Activated CD4-positive, alpha-beta T cell treated with anti-CD3 and anti-CD28 coated beads for 4 hours (primary cell): Measurements from ENCODE around the gene AGMAT.

Source experiments
- DNase-seq, 2 donors: peaks; one replicate each; pipeline ENCODE4 v3.0.0-alpha.2; 2020

AGMAT gene, protein sequence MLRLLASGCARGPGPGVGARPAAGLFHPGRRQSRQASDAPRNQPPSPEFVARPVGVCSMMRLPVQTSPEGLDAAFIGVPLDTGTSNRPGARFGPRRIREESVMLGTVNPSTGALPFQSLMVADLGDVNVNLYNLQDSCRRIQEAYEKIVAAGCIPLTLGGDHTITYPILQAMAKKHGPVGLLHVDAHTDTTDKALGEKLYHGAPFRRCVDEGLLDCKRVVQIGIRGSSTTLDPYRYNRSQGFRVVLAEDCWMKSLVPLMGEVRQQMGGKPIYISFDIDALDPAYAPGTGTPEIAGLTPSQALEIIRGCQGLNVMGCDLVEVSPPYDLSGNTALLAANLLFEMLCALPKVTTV

DNA sequence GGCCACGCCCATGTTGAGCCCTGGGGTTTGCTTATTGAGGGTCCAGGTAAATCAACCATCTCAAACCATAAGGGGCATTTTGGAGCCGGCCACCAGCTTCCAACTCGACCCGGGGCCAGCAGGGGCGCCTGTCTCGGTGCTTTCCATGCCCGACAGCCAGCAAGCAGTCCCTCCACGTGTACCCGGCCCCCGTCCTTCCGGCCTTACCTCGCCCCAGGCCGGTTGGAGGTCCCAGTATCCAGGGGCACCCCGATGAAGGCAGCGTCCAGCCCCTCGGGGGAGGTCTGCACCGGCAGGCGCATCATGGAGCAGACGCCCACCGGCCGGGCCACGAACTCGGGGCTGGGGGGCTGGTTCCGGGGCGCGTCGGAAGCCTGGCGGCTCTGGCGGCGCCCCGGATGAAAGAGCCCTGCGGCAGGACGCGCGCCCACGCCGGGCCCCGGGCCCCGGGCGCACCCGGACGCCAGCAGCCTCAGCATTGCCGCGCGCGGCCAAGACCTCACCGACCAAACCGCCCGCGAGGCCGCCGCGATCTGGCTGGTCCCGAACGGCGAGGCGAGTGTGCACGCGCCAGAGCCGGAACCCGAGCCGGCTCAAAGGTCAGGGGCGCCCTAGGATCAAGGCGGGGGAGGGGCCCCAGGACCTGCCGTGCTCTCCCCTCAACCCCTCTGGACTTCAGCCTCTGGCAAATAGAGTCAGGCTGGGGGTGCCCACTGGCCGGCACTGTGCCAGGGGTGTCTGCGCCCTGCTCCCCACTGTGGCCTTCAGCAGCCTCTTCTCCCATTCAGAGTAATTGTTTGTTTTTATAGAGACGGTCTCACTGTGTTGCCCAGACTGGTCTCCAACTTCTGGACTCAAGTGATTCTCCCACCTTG, at the start of gene AGMAT:
Gene AGMAT, minus strand, starts transcription at position 563 of the 875 bp plus-strand sequence. Its CDS starts 84 bp downstream, at position 479.
- DNase-seq, result peak; percentile 53 to 68

DNA sequence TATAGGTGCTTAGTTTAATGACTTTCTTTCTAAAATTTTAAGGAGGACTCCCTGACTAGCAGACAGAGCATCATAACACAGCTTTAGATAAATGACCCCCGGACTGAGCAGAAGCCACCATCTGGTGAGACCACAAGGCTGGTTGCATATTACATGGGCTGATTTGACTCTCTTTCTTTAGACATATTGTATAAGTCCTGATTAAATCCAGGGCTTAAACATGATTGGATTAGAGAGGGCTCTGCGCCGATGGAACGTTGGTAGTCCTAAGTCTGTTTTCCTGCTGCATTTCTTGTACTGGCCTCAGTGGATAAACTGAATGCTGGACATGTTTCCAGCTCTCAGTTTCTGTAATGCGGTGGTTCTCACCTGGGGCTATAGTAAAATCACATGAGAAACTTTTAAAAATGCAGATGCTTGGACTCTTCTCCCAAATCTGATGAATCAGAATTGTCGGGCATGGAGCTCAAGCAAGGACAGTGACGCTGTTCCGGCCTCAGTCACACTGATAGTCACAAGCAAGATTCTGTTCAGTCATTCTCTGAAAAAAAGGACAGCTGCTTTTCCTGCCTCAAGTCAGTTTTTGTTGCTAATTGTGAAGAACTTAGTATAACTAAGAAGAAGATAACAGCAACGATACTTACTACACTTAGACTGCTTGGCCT, 49.0 kb upstream of the AGMAT start:
- no peak for DNase-seq

DNA sequence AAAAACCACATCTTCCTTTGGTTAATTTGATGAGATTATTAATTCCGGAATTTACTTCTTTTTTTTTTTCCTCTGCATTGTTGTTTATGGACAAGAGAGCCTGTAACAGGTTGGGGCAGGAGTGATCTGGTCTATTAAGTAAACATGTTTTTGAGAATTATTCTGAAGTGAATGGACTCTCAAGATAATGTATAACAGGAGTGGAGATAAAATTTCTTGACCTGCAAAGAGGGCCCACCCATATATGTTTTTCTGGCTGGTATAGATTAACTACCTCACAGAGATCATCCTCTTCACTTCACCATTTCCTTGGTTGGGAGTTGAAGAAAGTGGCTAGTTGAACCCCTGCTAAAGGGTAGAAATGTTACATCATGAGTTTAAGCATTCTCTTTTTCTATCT, 43.2 kb upstream of the AGMAT start:
- DNase-seq, result no peak

DNA sequence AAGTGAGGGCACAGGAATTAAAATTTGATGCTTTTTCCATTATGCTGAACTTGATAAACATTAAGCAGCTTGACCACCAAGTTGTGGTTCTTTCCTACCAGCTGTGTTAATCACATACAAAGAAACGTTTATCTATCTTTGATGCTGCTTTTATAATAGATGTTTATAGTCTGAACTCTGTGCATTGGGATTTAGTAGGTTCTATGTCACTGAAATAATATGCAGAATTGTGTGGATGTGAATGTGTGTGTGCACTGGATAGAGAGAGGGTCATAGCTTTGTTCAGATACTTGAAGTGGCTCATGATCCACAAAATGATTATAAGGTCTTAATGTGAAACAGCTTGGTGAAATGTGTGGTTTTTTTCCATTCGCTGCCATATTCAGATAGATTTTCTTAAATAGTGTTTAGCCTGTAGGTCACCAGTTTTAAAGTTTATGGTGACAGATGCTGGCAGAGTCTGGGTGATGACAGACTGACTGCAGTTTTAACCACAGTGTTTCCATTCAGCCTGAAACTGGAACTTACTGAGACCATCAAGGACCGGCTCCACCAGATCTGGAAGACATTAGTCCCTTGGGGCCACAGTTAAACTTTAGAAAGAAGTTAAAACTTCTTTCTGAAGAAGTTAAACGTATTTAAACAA, 42.6 kb upstream of the AGMAT start:
- no peak for DNase-seq

DNA sequence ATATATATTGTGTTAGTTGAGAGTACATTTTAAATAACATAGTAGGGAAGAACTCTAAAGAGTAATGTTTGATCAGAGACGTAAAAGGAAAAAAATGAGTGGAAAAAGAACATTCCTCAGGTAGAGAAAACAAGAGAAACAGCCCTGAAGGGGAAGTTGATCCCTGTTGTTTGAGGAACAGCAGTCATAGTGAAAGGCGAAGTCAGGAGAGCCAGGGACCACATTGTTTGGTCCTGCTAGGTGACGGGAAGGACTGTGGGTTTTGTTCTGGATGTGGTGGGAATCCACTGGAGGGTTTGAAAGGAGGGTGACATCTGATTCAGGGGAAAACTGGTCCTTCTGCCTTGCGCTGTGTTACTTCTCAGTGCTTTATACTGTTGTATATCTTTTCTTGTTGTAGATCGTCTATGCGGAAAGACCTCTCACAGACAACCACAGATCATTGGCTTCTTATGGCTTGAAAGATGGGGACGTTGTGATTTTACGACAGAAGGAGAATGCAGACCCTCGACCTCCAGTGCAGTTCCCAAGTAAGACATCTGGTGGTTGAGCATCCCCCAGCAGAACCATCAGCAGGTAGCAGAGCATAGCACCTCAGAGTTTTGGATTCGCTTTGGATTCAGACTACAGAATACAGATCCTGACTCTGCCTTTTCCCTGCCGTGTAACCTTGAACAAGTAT, 41.6 kb upstream of the AGMAT start:
- DNase-seq, result no peak

DNA sequence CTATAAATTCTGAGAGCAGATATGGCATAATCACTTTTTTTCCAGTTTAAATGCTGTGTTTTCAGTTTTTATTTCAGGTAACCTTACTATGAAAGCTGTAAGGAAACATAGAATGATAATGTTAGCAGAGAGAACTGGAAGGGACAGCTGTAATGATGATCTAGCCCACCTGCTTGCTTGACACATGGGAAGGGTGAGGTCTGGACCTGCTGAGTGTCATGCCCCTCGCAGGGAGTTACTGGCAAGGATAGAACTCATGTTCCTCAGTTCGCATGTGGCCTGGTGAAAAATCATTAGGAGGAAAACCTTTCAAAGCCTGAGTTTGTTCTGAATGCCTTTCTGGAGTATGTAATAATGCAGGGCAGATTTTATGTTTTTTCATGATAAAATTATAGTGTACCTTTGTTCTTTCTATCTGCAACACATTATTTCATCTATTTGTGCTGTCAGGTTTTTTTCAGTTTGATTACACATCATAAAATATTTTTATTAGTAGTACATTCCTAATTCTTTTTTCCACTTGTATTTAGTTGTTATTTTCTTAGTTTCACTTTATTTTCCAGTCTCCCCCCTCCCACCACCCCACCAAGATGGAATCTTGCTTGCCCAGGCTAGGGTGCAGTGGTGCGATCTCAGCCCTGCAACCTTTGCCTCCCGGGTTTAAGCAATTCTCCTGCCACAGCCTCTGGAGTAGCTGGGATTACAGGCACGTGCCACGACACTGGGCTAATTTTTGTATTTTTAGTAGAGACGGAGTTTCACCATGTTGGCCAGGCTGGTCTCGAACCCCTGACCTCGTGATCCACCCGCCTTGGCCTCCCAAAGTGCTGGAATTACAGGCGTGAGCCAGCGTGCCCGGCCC, 40.4 kb upstream of the AGMAT start:
- no peak for DNase-seq

DNA sequence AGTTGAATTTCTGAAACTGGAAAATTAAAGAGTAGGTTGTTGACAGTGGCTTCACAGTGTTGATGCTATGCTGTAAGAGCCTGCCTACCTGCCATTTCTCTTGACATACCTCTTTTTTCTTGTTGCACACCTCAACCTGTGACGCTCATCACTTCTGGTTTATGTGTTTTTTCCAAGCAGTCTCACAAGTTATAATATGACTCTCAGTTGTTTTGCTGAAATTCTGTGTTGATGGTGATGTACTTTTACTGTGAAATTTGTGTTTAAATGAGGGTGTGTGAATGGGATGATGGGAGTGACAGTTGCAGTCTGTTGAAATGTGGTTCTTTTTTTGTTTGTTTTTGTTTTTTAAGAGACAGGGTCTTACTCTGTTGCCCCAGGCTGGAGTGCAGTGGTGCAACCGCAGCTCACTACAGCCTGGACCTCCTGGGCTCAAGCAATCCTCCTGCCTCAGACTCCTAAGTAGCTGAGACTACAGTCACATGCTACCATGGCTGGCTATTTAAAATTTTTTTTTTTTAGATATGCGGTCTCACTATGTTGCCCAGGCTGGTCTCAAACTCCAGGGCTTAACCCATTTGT, 39.4 kb upstream of the AGMAT start:
- DNase-seq, result no peak

DNA sequence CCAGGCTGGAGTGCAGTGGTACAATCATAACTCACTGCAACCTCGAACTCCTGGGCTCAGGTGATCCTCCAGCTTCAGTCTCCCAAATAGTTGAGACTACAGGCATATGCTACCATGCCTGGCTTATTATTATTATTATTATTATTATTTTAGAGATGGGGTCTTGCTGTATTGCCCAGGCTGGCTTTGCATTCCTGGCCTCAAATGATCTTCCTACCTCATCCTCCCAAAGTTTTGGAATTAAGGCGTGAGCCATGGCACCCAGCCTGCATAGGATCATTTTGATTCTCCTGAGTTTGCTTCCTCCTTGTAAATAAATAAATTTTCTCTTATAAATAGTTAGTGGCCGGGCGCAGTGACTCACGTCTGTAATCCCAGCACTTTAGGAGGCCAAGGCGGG, 38.6 kb upstream of the AGMAT start:
- DNase-seq, result no peak

DNA sequence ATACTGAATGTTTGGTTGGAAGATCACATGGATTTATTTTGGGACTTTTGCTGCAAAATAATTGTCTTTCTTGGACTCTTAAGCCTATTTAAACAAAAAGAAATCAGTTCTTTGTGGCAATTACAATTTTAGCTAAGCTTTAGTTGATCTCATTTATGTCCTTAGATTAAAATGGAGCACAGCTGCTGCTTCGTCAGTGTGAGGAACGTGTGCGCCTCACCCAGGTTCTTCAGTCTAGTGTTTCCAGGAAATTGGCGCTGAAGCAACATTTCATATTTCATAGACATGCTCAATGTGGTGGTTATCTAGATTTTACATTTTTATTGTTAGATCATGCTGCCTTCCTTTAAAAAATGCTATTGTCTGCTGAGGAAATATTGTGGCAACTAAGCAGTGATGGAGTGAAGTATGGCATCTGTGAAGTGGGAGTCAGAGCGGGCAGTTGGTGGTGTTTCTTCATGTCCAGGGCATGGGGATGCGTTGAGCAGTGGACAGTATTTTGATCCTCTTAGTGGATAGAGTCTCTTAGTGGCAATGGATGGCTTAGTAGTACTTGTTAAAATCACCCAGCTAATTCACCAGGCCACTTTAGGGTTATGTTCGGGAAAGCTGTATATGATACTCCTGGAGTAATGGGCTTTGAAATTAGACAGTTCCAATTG, 38.0 kb upstream of the AGMAT start:
- DNase-seq, result no peak

DNA sequence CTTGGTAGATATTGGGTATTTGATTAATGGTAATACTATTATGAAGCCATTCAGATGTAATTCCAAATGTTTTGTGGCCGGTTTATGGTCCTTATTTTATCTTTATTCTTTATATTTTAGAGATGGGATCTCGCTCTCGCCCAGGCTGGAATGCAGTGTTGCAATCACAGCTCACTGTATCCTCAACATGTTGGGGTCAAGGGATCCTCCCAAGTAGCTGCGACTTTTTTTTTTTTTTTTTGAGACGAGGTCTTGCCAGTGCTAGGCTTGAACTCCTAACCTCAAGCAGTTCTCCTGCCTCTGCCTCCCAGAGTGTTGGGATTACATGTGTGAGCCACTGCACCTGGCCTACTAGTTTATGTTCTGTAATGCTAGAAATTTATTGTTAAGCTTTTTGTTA, 37.1 kb upstream of the AGMAT start:
- DNase-seq, result no peak

DNA sequence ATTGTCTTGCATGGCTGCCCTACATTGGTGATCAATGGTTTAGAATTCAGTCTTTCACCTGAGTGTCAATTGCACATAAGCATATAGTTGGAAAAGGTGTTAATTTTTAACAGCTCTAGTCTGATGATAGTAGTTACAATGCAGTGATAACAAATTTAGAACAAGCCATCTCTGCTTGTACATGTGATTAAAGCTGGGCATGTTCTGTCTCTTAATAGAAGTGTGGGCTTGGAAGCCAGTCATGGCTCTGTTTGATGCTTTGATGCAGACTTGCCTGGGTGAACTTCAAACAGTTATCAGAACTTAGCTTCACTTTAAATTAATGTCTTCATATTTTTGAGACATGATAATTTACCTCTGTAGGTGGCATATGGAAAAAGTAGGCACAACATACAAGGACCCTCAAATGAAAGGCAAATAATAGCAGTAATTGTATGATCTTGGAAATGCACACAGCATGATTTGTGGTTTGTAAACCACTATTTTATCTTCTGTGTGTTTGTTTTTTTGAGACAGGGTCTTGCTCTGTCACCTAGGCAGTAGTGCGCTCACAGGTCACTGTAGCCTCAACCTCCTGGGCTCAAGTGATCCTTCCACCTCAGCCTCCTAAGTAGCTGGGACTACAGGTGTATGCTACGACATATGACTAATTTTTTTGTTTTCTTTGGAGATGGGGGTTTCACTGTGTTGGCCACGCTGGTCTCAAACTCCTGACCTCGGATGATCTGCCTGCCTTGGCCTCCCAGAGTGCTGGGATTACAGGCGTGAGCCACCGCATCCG, 36.2 kb upstream of the AGMAT start:
- DNase-seq, result no peak

DNA sequence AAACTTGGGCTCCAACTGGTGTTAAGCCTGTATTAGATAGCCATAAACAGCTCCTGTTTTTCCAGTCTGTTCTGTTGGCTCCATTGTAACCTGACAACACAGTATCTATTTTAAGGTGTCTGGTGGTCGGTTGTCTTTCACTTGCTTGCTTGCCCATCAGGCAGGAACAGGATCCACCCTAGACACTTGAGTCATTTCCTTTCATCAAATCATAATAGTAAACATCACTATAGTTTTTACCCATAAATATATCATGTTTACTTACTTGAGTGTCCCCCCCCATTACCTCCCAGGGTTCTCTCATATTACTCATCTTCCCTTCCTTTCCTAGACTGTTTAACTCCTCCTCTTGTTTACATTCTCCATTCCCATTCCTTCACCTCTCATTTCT, 35.3 kb upstream of the AGMAT start:
- DNase-seq, result no peak

DNA sequence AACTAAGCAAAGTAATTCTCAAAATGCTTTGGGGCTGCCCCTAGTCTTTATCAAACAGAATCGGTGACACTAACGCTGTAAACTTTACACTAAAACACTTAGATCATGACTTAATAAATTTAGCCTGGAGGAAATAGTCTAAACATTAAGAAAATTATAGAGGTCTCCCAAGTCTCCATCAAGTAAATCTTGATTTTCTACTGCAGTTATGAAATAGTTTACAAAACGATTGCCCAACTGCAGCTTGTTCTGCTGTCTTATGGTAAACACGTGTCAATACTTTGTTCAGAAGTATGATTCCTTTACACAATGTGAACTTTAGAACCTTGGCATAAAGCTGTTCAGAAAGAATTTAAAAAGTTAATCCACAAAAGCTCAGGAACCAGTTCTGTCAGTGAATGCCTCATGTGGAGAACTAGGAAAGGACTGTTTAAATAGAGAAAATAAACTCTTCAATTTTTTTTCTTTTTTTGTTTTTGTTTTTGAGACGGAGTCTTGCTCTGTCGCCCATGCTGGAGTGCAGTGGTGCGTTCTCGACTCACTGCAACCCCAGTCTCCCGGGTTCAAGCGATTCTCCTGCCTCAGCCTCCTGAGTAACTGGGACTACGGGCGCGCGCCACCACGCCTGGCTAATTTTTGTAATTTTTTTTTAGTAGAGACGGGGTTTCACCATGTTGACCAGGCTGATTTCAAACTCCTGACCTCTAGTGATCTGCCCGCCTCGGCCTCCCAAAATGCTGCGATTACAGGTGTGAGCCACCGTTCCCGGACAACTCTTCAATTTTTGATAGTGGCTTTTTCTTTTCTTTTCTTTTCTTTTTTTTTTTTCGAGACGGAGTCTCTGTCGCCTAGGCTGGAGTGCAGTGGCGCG, 34.0 kb upstream of the AGMAT start:
- no peak for DNase-seq

DNA sequence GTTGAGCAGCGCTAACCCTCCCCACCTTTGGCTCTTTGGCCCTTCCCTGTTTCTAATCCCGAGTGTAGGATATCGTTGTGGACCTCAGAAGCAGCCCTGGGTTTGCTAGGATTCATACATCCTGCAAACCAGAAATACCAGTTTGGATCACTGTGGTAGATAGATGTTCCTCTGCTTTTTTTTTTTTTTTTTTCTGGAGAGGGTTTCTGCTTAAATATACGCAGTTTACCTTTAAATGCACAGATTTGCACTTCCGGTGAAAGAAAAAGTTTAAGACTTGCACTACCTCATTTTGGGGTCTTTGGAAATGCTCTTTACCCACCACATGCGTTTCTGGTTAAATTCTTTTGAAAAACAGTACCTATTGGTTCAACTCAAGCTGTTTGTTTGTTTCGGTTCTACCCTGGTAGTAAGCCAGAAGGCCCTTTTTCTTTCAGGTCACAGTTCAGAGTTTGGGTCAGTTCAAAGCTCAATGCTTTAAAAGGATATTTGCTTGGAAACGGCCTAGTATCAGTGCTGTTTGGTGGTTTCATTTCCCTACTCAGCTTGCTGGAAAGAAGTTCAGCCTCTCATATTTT, 33.3 kb upstream of the AGMAT start:
- DNase-seq, result no peak

DNA sequence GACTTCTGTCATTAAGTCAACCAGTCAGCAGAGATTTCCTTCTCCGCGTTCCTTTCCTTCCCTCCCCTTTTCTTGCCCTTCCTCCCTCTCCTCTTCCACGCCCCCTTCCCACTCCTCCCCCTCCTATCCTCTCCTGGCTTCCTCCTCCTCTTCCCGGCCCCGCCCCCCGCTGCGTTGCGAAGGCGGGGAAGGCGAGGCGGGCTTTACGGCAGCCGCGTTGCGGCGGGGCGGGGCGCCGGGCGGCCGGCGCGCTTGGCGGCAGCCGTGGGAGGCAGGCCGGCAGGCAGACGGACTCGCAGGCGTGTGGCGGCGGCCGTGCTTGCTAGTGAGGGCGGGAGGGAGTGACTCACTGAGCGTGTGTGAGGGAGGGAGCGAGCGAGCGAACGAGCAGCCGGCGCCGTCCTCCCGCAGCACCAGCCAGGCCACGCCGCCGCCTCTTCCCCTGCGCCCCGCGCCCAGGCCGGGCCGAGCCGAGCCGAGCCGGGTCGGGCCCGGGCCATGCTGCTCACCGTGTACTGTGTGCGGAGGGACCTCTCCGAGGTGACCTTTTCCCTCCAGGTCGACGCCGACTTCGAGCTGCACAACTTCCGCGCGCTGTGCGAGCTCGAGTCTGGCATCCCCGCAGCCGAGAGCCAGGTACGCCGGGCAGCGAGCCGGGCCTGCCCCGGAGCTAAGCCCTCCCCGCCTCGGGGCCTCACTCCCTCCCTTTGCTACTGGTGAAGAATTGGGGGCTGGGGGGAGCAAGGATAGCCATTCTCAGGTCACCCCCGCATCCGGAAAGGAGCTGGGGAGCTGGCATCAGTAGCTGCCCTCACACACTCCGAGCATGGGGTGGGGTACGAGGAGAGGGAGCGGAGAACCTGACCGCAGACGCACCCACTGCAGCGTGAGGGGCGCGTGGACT, 32.6 kb upstream of the AGMAT start, which contains the start of gene DDI2:
Gene DDI2, plus strand, starts transcription at position 286 of the 904 bp plus-strand sequence. Its CDS starts 213 bp downstream, at position 499.
- DNase-seq, result peak; percentile 93 to 96

DNA sequence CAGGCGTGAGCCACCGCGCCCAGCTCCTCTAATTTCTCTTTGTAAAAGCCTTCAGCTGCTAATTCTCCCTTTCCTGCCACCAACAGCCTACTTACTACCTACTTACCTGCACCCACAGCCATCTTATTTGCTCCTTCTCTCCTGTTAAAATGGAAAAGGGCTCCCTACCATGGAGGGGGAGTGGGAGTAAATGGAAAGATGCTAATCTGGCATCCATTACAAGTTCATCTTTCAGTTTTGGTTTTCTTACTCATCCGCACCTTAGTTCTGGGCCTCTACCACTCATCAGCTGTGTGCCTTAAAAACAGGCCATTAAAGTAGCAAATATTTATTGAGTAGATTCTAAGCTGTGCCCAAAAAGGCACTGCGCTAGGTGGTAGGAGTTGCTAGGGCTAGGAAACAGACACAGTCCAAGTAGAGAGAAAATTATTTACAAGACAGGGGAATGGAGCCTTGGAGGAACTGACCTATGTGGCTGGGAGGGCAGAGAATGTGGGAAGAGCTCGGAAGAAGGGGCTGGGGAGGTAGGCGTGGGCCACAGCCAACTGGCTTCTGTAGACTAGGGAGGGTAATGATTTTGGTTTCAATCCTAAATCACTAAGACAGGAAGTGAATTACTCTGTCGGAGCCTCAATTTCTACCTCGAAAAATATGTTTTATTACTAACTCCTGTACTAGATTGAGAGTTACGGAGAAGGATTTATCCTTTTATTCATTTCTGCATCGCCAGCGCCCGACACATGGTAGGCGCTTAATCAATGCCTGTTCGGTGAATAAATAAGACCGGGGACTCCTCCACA, 31.7 kb upstream of the AGMAT start:
- DNase-seq, result no peak
